HEK293 (cell line): ENCODE data around the gene SERTAD2.

Experiments used
- TRIM28 ChIP-seq: IDR thresholded peaks from 2 replicates; pipeline ENCODE4 v1.6.1; 2011; ENCODE audit warnings: low read length, control low read depth, borderline replicate concordance
- ZNF112 ChIP-seq: fragments of 450-650 bp; formaldehyde crosslinking; IDR thresholded peaks from 2 replicates; pipeline ENCODE4 v1.5.0; 2017; ENCODE audit warnings: missing biosample characterization, missing genetic modification characterization
- ZNF362 ChIP-seq: fragments of 450-650 bp; formaldehyde crosslinking; IDR thresholded peaks from 2 replicates; pipeline ENCODE4 v1.5.1; 2016; ENCODE audit warnings: missing biosample characterization, missing genetic modification characterization
- ZNF561 ChIP-seq: fragments of 450-650 bp; IDR thresholded peaks from 2 replicates; pipeline ENCODE4 v1.5.1; 2018; ENCODE audit warnings: missing biosample characterization, missing genetic modification characterization, borderline replicate concordance
- ZNF791 ChIP-seq: fragments of 450-650 bp; formaldehyde crosslinking; IDR thresholded peaks from 2 replicates; pipeline ENCODE4 v1.5.1; 2016; ENCODE audit warnings: missing biosample characterization, missing genetic modification characterization

GRCh38 chr2:64595397-64596176 is 58.1 kb downstream of the SERTAD2 start:
- TF ChIP-seq ZNF362 (no peak), TRIM28 (no peak), ZNF112 (no peak), ZNF791 (tag by site-specific recombination) (no peak), ZNF561 (no peak)
